Cardiac muscle cell (in vitro differentiated cells and primary cell): ENCODE results near the gene FAM234A. TPM values are rescaled to one million over a fixed set of nuclear protein-coding genes. Genes with fewer than 3 reads are reported as not detected.

Experiments
- DNase-seq, 2 donors: peaks; one replicate each; pipeline versions ENCODE4 v3.0.0 to v3.0.0-alpha.2; 2010 to 2017; ENCODE audit warnings: low read depth in 1 of 2, low spot score in 1 of 2
- H3K27ac ChIP-seq: fragments of 200-600 bp; sonication (generic); 2 replicates; pipeline ENCODE4 v1.5.1; 2016
- H3K27me3 ChIP-seq: fragments of 200-600 bp; sonication (generic); 2 replicates; pipeline ENCODE4 v1.6.0; 2016; ENCODE audit warnings: control low read depth
- H3K36me3 ChIP-seq: fragments of 200-600 bp; sonication (generic); 2 replicates; pipeline ENCODE4 v1.5.1; 2016; ENCODE audit warnings: control low read depth
- H3K4me1 ChIP-seq: fragments of 200-600 bp; sonication (generic); 2 replicates; pipeline ENCODE4 v1.8.1; 2017; ENCODE audit warnings: low read depth, mild to moderate bottlenecking, mixed run types
- H3K4me3 ChIP-seq: fragments of 200-600 bp; sonication (generic); 2 replicates; pipeline ENCODE4 v1.5.1; 2016; ENCODE audit warnings: mild to moderate bottlenecking
- H3K9me3 ChIP-seq: fragments of 200-600 bp; sonication (generic); 2 replicates; pipeline ENCODE4 v1.5.1; 2017; ENCODE audit warnings: low read depth, mild to moderate bottlenecking, control low read depth
- CTCF ChIP-seq: IDR thresholded peaks from 2 replicates; pipeline ENCODE4 v1.5.1; 2012; ENCODE audit warnings: low read depth, mild to moderate bottlenecking, low read length
- polyA plus RNA-seq: library from polyadenylated mRNA; unstranded; fragments of >200 nt; fragmentation: Nextera tagmentation; extraction: Ambion mirVana; gene quantifications from 2 replicates; pipeline ENCODE4 v1.2.1, GENCODE V29; 2016
- total RNA-seq: library from RNA; depleted of rRNA; stranded (reverse); fragments of >200 nt; gene quantifications from 2 replicates; pipeline ENCODE4 v1.2.3, GENCODE V29; 2016

Gene FAM234A
- total and polyA plus RNA-seq, 2 experiments from 2014 or later, result 136 to 160 TPM

DNA sequence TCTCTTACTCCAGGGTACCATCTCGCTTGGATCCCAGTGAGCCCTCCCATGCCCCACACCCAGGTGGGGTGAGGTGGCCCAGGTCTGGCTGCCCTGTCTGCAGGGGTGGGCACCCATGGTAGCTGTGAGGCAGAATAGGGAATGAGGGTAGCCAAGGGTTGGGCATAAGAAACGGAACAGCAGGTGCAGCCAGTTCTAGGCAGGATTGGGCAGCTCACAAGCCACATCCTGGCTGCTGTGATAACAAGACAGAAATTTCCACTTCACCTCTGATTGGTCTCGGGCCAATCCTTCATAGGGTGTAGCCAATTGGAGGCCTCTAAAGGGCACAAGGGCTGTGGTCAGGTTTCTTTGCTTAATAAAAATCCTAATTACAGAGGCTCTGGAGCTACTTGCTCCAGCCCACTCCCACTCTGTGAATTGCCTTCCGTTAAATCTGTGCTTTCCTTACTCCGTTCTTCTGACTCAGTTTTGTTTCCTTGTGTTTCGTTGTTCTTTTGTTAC, 44.3 kb downstream of the FAM234A start:
- no peak for TF ChIP-seq CTCF
- H3K9me3 ChIP-seq, result no peaks in the 10 kb centered on the region
- no peaks in the 10 kb centered on the region for H3K4me1 ChIP-seq
- DNase-seq, result peak; percentile 50 to 79
- peaks cover 71% of the 10 kb centered on the region for H3K27me3 ChIP-seq
- no peaks in the 10 kb centered on the region for H3K36me3 ChIP-seq
- no peak overlapping the region for H3K27ac ChIP-seq
- H3K4me3 ChIP-seq, result no peak overlapping the region

DNA sequence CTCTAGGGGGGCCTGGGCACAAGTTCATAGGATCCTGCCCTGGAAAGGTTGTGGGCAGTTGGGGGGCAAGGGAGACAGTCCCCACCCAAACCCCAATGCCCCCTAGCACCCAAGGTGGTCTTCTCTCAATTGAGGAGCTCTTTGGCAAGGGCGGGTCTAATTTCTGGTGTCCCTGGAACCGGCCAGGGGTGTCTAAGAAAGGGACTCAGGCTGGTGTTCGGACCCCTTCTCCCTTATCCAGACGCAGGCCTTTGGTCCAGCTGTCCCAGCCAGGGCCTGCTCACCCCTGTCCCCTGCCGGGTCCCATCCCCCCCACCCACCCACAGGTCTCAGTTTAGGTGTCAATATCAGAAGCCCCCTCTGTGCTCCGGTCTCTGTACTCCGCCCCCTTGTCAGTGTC, 44.9 kb downstream of the FAM234A start:
- TF ChIP-seq CTCF, result no peak
- H3K36me3 ChIP-seq, result no peaks in the 10 kb centered on the region
- H3K9me3 ChIP-seq, result no peaks in the 10 kb centered on the region
- peaks cover 64% of the 10 kb centered on the region for H3K27me3 ChIP-seq
- no peak overlapping the region for H3K4me3 ChIP-seq
- no peak overlapping the region for H3K27ac ChIP-seq
- no peak for DNase-seq
- H3K4me1 ChIP-seq, result no peaks in the 10 kb centered on the region

GRCh38 chr16:280005-280460, 45.4 kb downstream of the FAM234A start:
- Histone ChIP-seq H3K9me3 (no peaks in the 10 kb centered on the region), H3K27ac (no peak overlapping the region), H3K27me3 (peaks cover 59% of the 10 kb centered on the region), H3K4me3 (peak overlapping the region; percentile 28), H3K4me1 (no peaks in the 10 kb centered on the region), H3K36me3 (no peaks in the 10 kb centered on the region)
- no peak for TF ChIP-seq CTCF
- DNase-seq, result peak in 1 of 2 donors; percentile 52

DNA sequence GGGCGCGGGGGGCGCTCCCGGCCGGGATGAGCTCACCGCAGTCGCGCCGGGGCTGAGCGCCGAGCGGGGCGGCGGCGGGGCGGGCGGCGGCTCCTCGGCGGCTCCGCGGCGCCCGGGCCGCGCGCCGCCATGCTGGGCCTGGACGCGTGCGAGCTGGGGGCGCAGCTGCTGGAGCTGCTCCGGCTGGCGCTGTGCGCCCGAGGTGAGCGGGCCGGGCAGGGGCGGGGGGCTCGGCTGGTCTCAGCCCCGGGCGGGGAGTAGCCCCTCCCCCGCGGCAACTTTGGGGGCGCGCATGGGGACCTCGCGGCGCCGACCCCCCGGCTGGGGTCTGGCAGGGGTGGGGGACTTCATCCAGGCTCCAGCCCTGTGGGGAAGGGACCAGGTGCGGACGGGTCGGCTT, 45.9 kb downstream of the FAM234A start, which contains the start of gene ARHGDIG:
ARHGDIG (plus strand) TSS at position 40 of the 400 bp plus-strand sequence; CDS start at position 130, 90 bp downstream.
- DNase-seq, result peak in 1 of 2 donors; percentile 57
- TF ChIP-seq CTCF, result no peak
- no peak within 1 kb of the TSS for H3K27ac ChIP-seq
- peak within 1 kb of the TSS; percentile 51 for H3K4me3 ChIP-seq
- H3K27me3 ChIP-seq, result peaks cover 54% of the 10 kb centered on the region
- H3K9me3 ChIP-seq, result no peaks in the 10 kb centered on the region
- H3K36me3 ChIP-seq, result no peaks in the 10 kb centered on the region
- H3K4me1 ChIP-seq, result no peaks in the 10 kb centered on the region

GRCh38 chr16:280991-281659, 46.5 kb downstream of the FAM234A start:
- Histone ChIP-seq H3K9me3 (no peaks in the 10 kb centered on the region), H3K4me1 (no peaks in the 10 kb centered on the region), H3K4me3 (peak overlapping the region; percentile 51), H3K36me3 (no peaks in the 10 kb centered on the region), H3K27ac (no peak overlapping the region), H3K27me3 (peaks cover 50% of the 10 kb centered on the region)
- no peak for TF ChIP-seq CTCF
- DNase-seq, result no peak
